Measurements from ENCODE around the gene EFNA5. TPM values are rescaled to one million over a fixed set of nuclear protein-coding genes. Genes with fewer than 3 reads are reported as not detected.

Gene EFNA5
- total RNA-seq, 1 experiment from 2014 or later: 51.2 TPM

- Mint-ChIP-seq H3K27me3 (ENCODE audit: insufficient read depth, unreplicated experiment) (no peaks in the 10 kb centered on the region), H3K27ac (ENCODE audit: low read depth, unreplicated experiment) (peak overlapping the region; percentile 93), H3K4me1 (ENCODE audit: insufficient read depth, unreplicated experiment) (peaks cover 20% of the 10 kb centered on the region), H3K36me3 (ENCODE audit: insufficient read depth, unreplicated experiment) (peaks cover 21% of the 10 kb centered on the region), H3K4me3 (ENCODE audit: unreplicated experiment) (peak overlapping the region; percentile 84), H3K9me3 (ENCODE audit: unreplicated experiment) (no peaks in the 10 kb centered on the region)
- BruUV-seq (replicated peaks): no TSS peak
- DNase-seq (ENCODE audit: unreplicated experiment): peak; percentile 95
- CTCF ChIA-PET: interaction anchor here (0.6 to 2.0 kb wide), 13 partner anchors 10 to 1404 kb away, joined by 3 to 7 read pairs (median 4); no protein-coding TSS in a partner anchor
- POLR2A ChIA-PET: interaction anchor here (0.6 to 5.3 kb wide), 12 partner anchors 10 to 610 kb away, joined by 3 to 28 read pairs (median 4); no protein-coding TSS in a partner anchor
- intact Hi-C loops (cut with micrococcal nuclease): loop anchor here (1.0 to 10.0 kb wide), 11 partner anchors 207 to 1404 kb away; no protein-coding TSS in a partner anchor
- TF ChIP-seq, protein P1, sequence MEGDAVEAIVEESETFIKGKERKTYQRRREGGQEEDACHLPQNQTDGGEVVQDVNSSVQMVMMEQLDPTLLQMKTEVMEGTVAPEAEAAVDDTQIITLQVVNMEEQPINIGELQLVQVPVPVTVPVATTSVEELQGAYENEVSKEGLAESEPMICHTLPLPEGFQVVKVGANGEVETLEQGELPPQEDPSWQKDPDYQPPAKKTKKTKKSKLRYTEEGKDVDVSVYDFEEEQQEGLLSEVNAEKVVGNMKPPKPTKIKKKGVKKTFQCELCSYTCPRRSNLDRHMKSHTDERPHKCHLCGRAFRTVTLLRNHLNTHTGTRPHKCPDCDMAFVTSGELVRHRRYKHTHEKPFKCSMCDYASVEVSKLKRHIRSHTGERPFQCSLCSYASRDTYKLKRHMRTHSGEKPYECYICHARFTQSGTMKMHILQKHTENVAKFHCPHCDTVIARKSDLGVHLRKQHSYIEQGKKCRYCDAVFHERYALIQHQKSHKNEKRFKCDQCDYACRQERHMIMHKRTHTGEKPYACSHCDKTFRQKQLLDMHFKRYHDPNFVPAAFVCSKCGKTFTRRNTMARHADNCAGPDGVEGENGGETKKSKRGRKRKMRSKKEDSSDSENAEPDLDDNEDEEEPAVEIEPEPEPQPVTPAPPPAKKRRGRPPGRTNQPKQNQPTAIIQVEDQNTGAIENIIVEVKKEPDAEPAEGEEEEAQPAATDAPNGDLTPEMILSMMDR (IDR thresholded peaks at IDR 0.05; ENCODE audit: unreplicated experiment): peak; percentile 96
Observed at GRCh38 chr5:107673368-107674136, 2.8 kb upstream of the EFNA5 start.

GRCh38 chr5:107673039-107673367 is 2.3 kb upstream of the EFNA5 start:
- Mint-ChIP-seq H3K36me3 (ENCODE audit: insufficient read depth, unreplicated experiment) (peaks cover 23% of the 10 kb centered on the region), H3K4me3 (ENCODE audit: unreplicated experiment) (peak overlapping the region; percentile 84), H3K9me3 (ENCODE audit: unreplicated experiment) (no peaks in the 10 kb centered on the region), H3K4me1 (ENCODE audit: insufficient read depth, unreplicated experiment) (peaks cover 20% of the 10 kb centered on the region), H3K27me3 (ENCODE audit: insufficient read depth, unreplicated experiment) (no peaks in the 10 kb centered on the region), H3K27ac (ENCODE audit: low read depth, unreplicated experiment) (peak overlapping the region; percentile 93)
- DNase-seq (ENCODE audit: unreplicated experiment): no peak
- POLR2A ChIA-PET: interaction anchor here (0.7 to 6.7 kb wide), 10 partner anchors 10 to 291 kb away, joined by 3 to 205 read pairs (median 6); no protein-coding TSS in a partner anchor
- BruUV-seq (replicated peaks): TSS peak; percentile 57
- intact Hi-C loops (cut with micrococcal nuclease): loop anchor here (1.0 to 10.0 kb wide), 11 partner anchors 206 to 1404 kb away; no protein-coding TSS in a partner anchor
- CTCF ChIA-PET: interaction anchor here (0.6 to 2.0 kb wide), 5 partner anchors 99 to 1404 kb away, joined by 4 to 8 read pairs (median 5); no protein-coding TSS in a partner anchor
- TF ChIP-seq, protein P1 (IDR thresholded peaks at IDR 0.05; ENCODE audit: unreplicated experiment): no peak

- BruUV-seq (replicated peaks): no TSS peak
- intact Hi-C loops (cut with micrococcal nuclease): loop anchor here (1.0 to 10.0 kb wide), 12 partner anchors 206 to 1403 kb away; no protein-coding TSS in a partner anchor
- CTCF ChIA-PET: interaction anchor here (0.6 to 1.6 kb wide), 5 partner anchors 78 to 1410 kb away, joined by 3 to 8 read pairs (median 3); no protein-coding TSS in a partner anchor
Observed at GRCh38 chr5:107672211-107673038, 1.7 kb upstream of the EFNA5 start.

More at GRCh38 chr5:107672211-107673038, 1.7 kb upstream of the EFNA5 start:
- TF ChIP-seq, protein P1 (IDR thresholded peaks at IDR 0.05; ENCODE audit: unreplicated experiment): no peak
- Mint-ChIP-seq H3K9me3 (ENCODE audit: unreplicated experiment) (no peaks in the 10 kb centered on the region), H3K27me3 (ENCODE audit: insufficient read depth, unreplicated experiment) (no peaks in the 10 kb centered on the region), H3K4me1 (ENCODE audit: insufficient read depth, unreplicated experiment) (peaks cover 20% of the 10 kb centered on the region), H3K27ac (ENCODE audit: low read depth, unreplicated experiment) (peak overlapping the region; percentile 93), H3K4me3 (ENCODE audit: unreplicated experiment) (peak overlapping the region; percentile 84), H3K36me3 (ENCODE audit: insufficient read depth, unreplicated experiment) (peaks cover 23% of the 10 kb centered on the region)
- peak; percentile 99 for DNase-seq (ENCODE audit: unreplicated experiment)
- POLR2A ChIA-PET: interaction anchor here (0.6 to 6.7 kb wide), 25 partner anchors 9 to 1324 kb away, joined by 3 to 205 read pairs (median 6); no protein-coding TSS in a partner anchor

Measured in MCF 10A (cell line).